MCF 10A (cell line): ENCODE results near the gene NYNRIN. TPM values are rescaled to one million over a fixed set of nuclear protein-coding genes. Genes with fewer than 3 reads are reported as not detected.

ENCODE experiments used
- BruUV-seq: library from RNA; stranded (reverse); fragments of 400-500 nt; replicated peaks from 2 replicates; lab custom pipeline; 2021; lab: Mats Ljungman, UMichigan
- CTCF ChIA-PET: fragments of 300-600 bp; sonication (Branson Sonifier 250); formaldehyde crosslinking; extraction: SDS; loops from one replicate; lab custom pipeline; 2021; ENCODE audit warnings: antibody characterized with exemption, inconsistent platforms; lab: Yijun Ruan, JAX
- POLR2A ChIA-PET: fragments of 300-600, 350-650 bp; sonication (Branson Sonifier 250); formaldehyde crosslinking; extraction: SDS; loops from one replicate; lab custom pipeline; 2020; ENCODE audit warnings: antibody characterized with exemption, inconsistent platforms; lab: Yijun Ruan, JAX
- DNase-seq: peaks from one replicate; pipeline ENCODE4 v3.0.0-alpha.2; 2018; ENCODE audit not compliant: unreplicated experiment
- H3K27ac Mint-ChIP-seq: one replicate; pipeline ENCODE4 v1.8.0; 2022; ENCODE audit warnings: mild to moderate bottlenecking, low read depth, mixed read lengths; ENCODE audit not compliant: unreplicated experiment
- H3K27me3 Mint-ChIP-seq: one replicate; pipeline ENCODE4 v1.8.0; 2022; ENCODE audit warnings: mixed read lengths; ENCODE audit not compliant: insufficient read depth, unreplicated experiment
- H3K36me3 Mint-ChIP-seq: one replicate; pipeline ENCODE4 v1.8.0; 2022; ENCODE audit warnings: mild to moderate bottlenecking, moderate library complexity, mixed read lengths; ENCODE audit not compliant: insufficient read depth, unreplicated experiment
- H3K4me1 Mint-ChIP-seq: one replicate; pipeline ENCODE4 v1.8.0; 2022; ENCODE audit warnings: mixed read lengths; ENCODE audit not compliant: insufficient read depth, unreplicated experiment
- H3K4me3 Mint-ChIP-seq: one replicate; pipeline ENCODE4 v1.8.0; 2022; ENCODE audit warnings: mild to moderate bottlenecking, moderate library complexity, mixed read lengths; ENCODE audit not compliant: unreplicated experiment
- H3K9me3 Mint-ChIP-seq: one replicate; pipeline ENCODE4 v1.8.0; 2022; ENCODE audit warnings: mixed read lengths; ENCODE audit not compliant: unreplicated experiment
- CTCF ChIP-seq: fragments of 200-600 bp; IDR thresholded peaks from one replicate; pipeline ENCODE4 v1.8.0; 2022; ENCODE audit warnings: antibody characterized with exemption, mild to moderate bottlenecking; ENCODE audit not compliant: unreplicated experiment
- intact Hi-C: fragments of 100-400 bp; cut with micrococcal nuclease; formaldehyde crosslinking; loops from 2 replicates; pipeline ENCODE4 v1.14.1; 2022
- total RNA-seq: library from RNA; stranded (reverse); gene quantifications from 2 replicates; pipeline ENCODE4 v1.2.3, GENCODE V29; 2022

Gene NYNRIN
- total RNA-seq, 1 experiment from 2014 or later: not detected

GRCh38 chr14:24432259-24433131 is 33.7 kb downstream of the NYNRIN start:
- no peak overlapping the region for H3K4me3 Mint-ChIP-seq
- DNase-seq: no peak
- no peak for TF ChIP-seq CTCF
- no peaks in the 10 kb centered on the region for H3K9me3 Mint-ChIP-seq
- intact Hi-C loops: no loop called here
- ChIA-PET CTCF (interaction anchor here (0.7 to 12.0 kb wide), 35 partner anchors 8 to 286 kb away, joined by 3 to 626 read pairs (median 11); partner anchors contain the start of genes ADCY4, CIDEB, DHRS1 and LTB4R), POLR2A (interaction anchor here (0.6 to 4.1 kb wide), 17 partner anchors 9 to 278 kb away, joined by 3 to 52 read pairs (median 5); partner anchors contain the start of genes CIDEB, LTB4R, LTB4R2 and NYNRIN)
- BruUV-seq: no TSS peak
- H3K4me1 Mint-ChIP-seq: peaks cover 23% of the 10 kb centered on the region
- H3K36me3 Mint-ChIP-seq: peaks cover 53% of the 10 kb centered on the region
- H3K27me3 Mint-ChIP-seq: no peaks in the 10 kb centered on the region
- H3K27ac Mint-ChIP-seq: peak overlapping the region; percentile 91

DNA sequence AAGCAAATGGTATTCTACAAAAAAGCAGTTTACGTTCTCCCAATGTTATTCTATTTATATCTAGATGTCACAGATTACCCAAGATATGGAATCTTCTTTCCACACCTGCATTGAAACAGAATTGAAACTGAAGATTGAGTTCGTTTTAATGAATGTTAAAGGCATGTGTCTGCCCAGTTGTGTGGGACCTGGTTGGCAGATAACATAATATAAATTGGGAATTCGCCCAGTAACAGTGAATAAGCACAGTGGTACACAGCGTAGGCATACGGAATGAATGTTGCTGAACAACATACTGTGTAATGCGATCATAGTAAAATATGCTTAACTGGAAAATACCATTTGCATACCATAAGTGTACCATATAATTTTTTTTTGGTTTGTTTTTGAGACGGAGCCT is 35.2 kb downstream of the NYNRIN start:
- Mint-ChIP-seq H3K27ac (no peak overlapping the region), H3K27me3 (no peaks in the 10 kb centered on the region), H3K9me3 (no peaks in the 10 kb centered on the region), H3K36me3 (peaks cover 68% of the 10 kb centered on the region), H3K4me3 (no peak overlapping the region), H3K4me1 (peaks cover 16% of the 10 kb centered on the region)
- TF ChIP-seq CTCF: no peak
- POLR2A ChIA-PET: interaction anchor here (1.8 kb wide), 1 partner anchor 101 kb away, joined by 5 read pairs; no protein-coding TSS in a partner anchor
- DNase-seq: no peak
- BruUV-seq: no TSS peak
- CTCF ChIA-PET: interaction anchor here (0.9 to 12.0 kb wide), 6 partner anchors 23 to 187 kb away, joined by 3 to 626 read pairs (median 20); partner anchors contain the start of genes ADCY4, CIDEB, LTB4R and LTB4R2
- intact Hi-C loops: no loop called here

- intact Hi-C loops: no loop called here
- ChIA-PET CTCF (interaction anchor here (0.6 to 12.0 kb wide), 9 partner anchors 12 to 274 kb away, joined by 3 to 626 read pairs (median 13); partner anchors contain the start of genes ADCY4, CIDEB, LTB4R and LTB4R2), POLR2A (interaction anchor here (0.5 to 1.8 kb wide), 2 partner anchors 69 to 101 kb away, joined by 3 to 5 read pairs; no protein-coding TSS in a partner anchor)
- no peaks in the 10 kb centered on the region for H3K9me3 Mint-ChIP-seq
- no TSS peak for BruUV-seq
- DNase-seq: no peak
- no peak overlapping the region for H3K4me3 Mint-ChIP-seq
- H3K36me3 Mint-ChIP-seq: peaks cover 75% of the 10 kb centered on the region
- H3K4me1 Mint-ChIP-seq: peaks cover 13% of the 10 kb centered on the region
- H3K27me3 Mint-ChIP-seq: no peaks in the 10 kb centered on the region
- no peak overlapping the region for H3K27ac Mint-ChIP-seq
- no peak for TF ChIP-seq CTCF
These were observed 35.9 kb downstream of the NYNRIN start for GRCh38 chr14:24434676-24435075.
